ENCODE measurements around the gene LTBP1. TPM values are rescaled to one million over a fixed set of nuclear protein-coding genes. Genes with fewer than 3 reads are reported as not detected.

Gene LTBP1
- total RNA-seq, 1 donor from 2014 or later, result 90.4 TPM

GRCh38 chr2:33275689-33276444 lies 329.1 kb downstream of the LTBP1 start:
- ATAC-seq (peak; percentile 32), DNase-seq (ENCODE audit: missing footprints) (no peak)
- intact Hi-C loops (cut with DNase I), result no loop called here

GRCh38 chr2:33277002-33277426 lies 330.3 kb downstream of the LTBP1 start:
- DNase-seq (ENCODE audit: missing footprints), result no peak
- ATAC-seq, result peak; percentile 43
- intact Hi-C loops (cut with DNase I), result no loop called here

- ATAC-seq (peak; percentile 79), DNase-seq (ENCODE audit: missing footprints) (no peak)
- intact Hi-C loops (cut with DNase I), result no loop called here
Measured at GRCh38 chr2:33278245-33278943, 331.6 kb downstream of the LTBP1 start.

DNA sequence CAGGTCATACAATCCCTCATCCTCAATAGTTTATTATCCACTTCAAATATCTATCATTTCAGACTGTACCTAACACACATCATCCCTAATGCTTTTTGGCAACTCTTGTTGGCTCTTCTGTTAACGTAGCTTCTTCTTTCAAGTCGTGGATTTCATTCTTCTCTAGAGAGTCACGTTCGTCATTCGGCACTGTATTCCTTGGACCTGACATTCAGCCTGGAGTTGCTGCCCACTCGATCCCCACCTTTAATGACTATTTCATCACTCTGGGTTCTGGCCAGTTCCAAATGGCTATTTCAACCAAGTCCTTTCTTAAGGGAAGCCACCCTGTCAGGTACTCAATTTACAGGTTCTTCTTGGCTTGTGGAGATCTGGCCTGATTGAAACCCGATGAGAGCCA lies 337.5 kb downstream of the LTBP1 start:
- intact Hi-C loops (cut with DNase I), result no loop called here
- DNase-seq (ENCODE audit: missing footprints), result no peak
- no peak for ATAC-seq

GRCh38 chr2:33287507-33288005 lies 340.8 kb downstream of the LTBP1 start:
- ATAC-seq (no peak), DNase-seq (ENCODE audit: missing footprints) (no peak)
- intact Hi-C loops (cut with DNase I), result no loop called here

DNA sequence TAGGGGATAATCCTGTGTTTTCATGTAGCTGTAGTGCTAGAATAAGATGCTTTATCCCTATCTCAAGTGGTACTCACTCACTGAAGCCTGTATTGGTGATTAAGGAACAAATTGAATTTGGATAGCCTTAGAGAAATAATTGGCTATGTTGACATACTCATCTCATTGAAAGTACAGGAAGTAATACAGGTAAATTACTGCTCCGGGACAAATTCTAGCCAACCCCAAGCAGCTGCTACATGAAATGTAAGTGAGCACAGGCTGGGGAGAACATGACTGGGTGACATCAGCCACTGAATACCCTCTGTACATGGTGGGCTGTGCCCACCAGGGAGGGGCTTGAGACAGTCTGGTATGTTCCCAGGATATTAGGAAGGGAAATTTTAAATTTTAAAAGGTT lies 341.3 kb downstream of the LTBP1 start:
- DNase-seq (ENCODE audit: missing footprints), result no peak
- intact Hi-C loops (cut with DNase I), result no loop called here
- ATAC-seq, result no peak

DNA sequence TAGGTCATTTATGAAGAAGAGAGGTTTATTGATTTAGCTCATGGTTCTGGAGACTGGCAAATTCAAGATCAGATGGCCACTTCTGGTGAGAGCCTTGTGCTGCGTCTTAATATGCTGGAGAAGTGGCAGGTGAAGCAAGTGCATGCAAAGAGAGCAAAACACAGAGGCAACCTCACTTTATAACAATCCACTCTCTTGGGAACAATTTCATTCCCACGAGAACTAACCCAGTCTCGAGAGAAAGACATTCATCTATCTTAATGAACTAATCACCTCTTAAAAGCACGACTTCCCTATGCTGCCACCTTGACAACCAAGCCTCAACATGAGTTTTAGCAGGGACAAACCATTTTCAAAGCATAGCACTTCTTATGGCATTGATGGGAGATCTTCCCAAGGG lies 343.2 kb downstream of the LTBP1 start:
- no peak for ATAC-seq
- intact Hi-C loops (cut with DNase I), result no loop called here

DNA sequence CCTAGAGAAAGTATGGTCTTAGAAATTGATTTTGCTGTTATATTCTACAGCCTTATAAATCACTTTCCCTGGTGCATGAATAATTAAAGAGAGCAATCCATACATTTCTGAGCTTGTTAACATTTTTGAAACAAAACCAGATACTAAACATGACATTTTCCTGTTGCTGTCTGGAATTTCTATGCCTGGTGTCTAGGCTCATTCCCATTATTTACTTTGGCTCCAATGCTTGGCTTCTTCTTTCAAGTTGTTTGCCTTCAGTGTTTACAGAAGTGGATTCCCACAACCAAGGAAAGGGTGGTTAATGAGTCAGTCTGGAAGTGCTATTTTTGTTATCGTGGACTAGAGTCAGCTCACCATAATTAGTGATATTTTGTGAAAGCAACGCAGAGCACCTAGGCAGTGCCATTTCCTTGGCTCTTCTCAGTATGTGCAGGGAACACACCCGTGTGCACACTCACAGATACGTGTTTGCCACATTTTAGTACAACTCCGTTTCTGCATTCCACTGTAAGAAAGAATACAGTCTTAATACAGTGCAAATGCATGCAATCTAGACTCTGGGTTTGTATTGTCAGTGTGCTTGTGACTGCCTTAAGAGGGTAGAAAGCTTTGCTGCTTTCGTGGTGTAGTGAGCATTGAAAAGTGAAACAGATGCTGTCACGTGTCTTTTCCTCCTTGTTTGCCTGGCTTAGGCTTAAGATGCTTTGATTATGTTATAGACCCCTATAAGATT lies 344.7 kb downstream of the LTBP1 start:
- DNase-seq (ENCODE audit: missing footprints) (no peak), ATAC-seq (peak; percentile 58)
- intact Hi-C loops (cut with DNase I), result no loop called here

More for the DNA sequence above, 343.2 kb downstream of the LTBP1 start:
- DNase-seq (ENCODE audit: missing footprints), result no peak

DNA sequence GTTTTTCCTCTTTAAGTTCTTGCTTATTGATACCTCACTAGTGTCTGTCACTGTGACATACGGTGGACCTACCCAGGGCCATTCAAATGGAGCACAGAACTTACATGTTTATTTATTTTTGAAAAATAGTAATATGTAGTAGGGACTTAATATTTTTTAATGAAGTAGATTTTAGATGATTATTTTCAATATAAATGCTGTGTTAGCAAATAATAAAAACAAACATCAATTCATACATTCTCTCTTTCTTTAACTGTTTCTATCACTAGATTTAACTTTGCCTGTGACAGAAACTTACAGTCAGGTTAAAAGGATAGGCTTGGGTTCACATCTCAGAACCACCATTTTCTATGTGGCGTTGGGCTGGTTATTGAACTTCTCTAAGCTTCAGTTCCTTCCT lies 345.3 kb downstream of the LTBP1 start:
- no peak for DNase-seq (ENCODE audit: missing footprints)
- ATAC-seq, result no peak
- intact Hi-C loops (cut with DNase I), result no loop called here

GRCh38 chr2:33292981-33293595 lies 346.3 kb downstream of the LTBP1 start:
- DNase-seq (ENCODE audit: missing footprints) (no peak), ATAC-seq (peak; percentile 40)
- intact Hi-C loops (cut with DNase I), result no loop called here

DNA sequence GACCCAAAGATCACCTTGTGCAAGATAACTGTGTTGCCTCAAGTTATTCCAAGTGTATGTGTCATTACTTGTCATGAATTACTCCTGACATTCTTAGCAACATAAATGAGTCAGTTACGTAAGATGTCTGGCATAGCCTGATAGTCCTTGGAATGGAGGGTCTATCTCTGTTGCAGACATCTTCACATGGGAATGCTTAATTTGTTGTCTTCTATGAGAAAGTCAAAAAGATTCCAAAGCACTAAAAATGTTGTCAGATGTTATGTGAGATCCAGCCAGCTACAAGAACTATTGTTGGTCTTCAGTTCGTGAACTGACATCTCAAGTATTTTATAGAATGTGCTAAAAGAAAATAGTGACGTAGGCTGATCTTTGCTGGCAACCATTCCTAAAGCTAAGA lies 351.5 kb downstream of the LTBP1 start:
- DNase-seq (ENCODE audit: missing footprints), result no peak
- intact Hi-C loops (cut with DNase I), result no loop called here
- peak; percentile 37 for ATAC-seq

GRCh38 chr2:33301355-33301754 lies 354.6 kb downstream of the LTBP1 start:
- ATAC-seq (no peak), DNase-seq (ENCODE audit: missing footprints) (no peak)
- intact Hi-C loops (cut with DNase I), result no loop called here

GRCh38 chr2:33302348-33302747 lies 355.6 kb downstream of the LTBP1 start:
- intact Hi-C loops (cut with DNase I), result no loop called here
- no peak for DNase-seq (ENCODE audit: missing footprints)
- ATAC-seq, result peak; percentile 24

DNA sequence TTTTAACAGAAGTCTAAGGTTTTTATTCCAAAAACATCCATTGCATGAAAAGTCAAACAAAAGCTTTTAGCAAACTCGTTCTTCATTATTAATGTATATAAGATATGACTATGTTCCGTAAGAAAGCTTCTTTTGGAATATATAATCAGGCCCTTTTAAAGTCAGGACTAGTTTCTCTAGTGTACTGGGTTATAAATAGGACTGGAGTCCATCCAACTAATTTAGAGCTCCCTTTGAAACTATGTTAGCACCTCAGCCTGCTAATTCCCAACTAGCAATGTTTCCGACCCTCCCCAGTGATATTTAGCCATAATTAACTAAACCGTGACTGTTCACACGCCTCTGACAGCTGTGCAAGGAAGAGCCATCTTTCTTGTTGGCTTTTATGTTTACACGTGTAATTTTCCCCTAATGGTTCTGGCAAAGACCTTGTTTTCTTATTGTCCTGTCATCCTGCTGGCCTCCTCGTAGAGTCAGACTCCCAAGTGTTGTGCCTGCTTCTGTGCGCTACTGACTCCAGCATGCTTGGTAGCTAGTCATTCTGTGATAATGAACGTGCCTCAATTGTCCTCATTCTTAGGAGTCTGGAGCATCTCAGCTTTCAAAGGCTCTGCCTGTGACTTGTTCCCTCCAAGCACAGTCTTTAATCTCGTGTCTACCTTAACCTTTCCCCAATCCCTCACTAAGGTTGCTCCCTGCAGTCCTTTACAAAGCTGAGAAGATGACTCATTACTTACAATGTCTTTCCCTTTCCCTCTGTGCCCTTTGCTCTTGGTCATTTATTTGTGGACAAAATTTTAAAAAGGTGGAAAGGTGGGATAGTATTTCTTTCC lies 357.5 kb downstream of the LTBP1 start:
- DNase-seq (ENCODE audit: missing footprints) (no peak), ATAC-seq (no peak)
- intact Hi-C loops (cut with DNase I), result no loop called here

DNA sequence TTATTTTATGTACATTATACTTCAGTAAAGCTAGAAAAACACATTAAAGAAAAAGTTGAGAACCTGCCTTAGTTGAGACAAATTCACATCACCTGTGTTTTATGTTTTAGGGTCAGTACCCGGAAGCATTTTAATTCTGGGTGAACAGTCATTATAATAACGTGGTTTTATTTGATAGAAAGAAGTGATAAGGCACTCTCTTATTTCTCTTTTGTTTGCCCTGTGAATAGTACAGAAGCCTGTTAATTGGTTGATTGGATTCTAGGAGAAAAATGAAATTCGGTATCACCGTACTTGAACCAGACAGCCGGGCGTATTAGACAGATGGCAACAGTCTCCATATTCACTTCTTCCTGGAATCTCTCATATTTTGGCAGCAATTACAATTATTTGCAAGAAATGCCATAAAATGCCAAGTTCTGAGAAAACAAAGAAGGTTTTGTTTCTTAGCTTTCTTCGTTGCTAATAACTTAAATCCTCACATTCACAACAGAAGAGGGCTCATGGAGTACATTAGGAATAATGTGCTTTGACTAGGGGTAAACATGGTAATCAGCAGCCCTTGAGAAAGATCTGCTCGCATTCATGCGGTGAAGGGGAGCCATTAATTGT lies 361.0 kb downstream of the LTBP1 start:
- DNase-seq (ENCODE audit: missing footprints), result no peak
- intact Hi-C loops (cut with DNase I), result no loop called here
- ATAC-seq, result peak; percentile 52

DNA sequence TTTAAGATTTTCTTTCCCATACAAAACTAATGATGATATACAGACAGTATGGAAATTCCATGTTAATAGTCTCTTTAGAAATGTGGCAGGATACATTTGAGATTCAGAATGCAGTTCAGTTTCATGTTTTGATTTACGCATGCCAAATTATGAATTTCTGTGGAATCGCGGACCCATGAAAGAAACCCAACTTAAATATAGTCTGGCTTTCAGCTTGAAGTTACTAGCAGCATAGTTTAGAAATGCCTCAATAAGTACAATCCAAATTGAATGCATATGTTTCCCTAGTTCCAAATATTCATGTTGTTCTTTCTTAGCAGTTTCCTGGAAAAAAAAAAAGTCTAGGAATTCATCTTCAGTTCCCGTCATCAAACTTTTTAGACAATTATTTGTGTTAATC lies 365.6 kb downstream of the LTBP1 start:
- no peak for ATAC-seq
- intact Hi-C loops (cut with DNase I), result no loop called here
- DNase-seq (ENCODE audit: missing footprints), result no peak

DNA sequence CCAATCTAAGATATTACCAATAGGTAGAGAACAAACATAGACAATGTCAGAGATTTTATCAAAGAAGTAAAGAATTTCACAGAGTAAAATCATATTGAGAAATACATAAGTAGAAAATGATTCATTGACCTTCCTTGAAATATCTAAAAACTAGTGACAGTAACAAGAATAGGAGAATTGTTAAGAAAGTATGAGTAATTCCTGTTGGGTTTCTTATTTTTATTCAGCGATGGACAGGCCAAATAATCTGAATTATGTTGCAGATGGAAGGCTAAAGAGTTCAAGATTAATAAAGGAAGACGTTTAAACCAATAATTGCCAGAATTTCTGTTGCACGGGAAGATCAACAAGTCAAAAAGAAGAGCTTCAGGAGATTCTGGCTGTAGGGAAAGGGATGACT lies 366.3 kb downstream of the LTBP1 start:
- intact Hi-C loops (cut with DNase I), result no loop called here
- DNase-seq (ENCODE audit: missing footprints), result no peak
- ATAC-seq, result no peak

- ATAC-seq (no peak), DNase-seq (ENCODE audit: missing footprints) (no peak)
- intact Hi-C loops (cut with DNase I), result no loop called here
Measured at GRCh38 chr2:33314541-33314940, 367.8 kb downstream of the LTBP1 start.
